GM19395 (cell line): Measurements from ENCODE around the gene PLSCR3.

Source experiments
- ATAC-seq: cut with Tn5 transposase; IDR thresholded peaks from one replicate; pipeline ENCODE4 v1.9.1; 2021; ENCODE audit warnings: mild to moderate bottlenecking, moderate library complexity; ENCODE audit not compliant: unreplicated experiment

The PLSCR3 gene

GRCh38 chr17:7407082-7407481 lies 12.8 kb upstream of the PLSCR3 start:
- ATAC-seq, result no peak

DNA sequence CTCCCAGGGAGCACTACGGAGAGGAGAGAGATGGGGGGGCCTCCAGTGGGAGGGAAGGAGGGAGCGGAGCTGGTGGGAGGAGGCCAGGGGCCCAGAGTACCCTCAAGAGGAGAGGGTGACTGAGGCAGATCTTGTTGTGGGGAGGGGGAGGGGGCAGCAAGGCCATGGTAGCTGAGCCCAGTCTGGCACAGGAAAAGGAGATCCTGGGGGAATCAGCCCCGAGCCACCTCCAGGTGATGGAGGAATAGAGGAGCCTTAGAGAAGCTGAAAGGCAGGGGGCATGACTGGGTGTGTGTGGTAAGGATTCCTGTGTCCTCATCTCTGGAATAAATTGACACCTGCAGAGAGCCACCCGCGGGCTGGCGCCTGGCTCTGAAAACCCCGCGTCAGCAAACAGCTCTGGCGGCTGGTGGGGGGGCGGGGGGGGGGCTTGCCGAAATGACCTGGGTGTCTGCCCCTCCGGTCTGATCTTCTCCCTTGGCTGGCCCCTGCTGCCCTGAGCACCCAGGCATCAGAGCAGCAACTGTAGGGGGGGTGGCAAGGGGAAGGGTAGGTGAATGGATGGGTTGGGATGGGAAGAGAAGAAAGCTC lies 12.0 kb upstream of the PLSCR3 start:
- no peak for ATAC-seq

DNA sequence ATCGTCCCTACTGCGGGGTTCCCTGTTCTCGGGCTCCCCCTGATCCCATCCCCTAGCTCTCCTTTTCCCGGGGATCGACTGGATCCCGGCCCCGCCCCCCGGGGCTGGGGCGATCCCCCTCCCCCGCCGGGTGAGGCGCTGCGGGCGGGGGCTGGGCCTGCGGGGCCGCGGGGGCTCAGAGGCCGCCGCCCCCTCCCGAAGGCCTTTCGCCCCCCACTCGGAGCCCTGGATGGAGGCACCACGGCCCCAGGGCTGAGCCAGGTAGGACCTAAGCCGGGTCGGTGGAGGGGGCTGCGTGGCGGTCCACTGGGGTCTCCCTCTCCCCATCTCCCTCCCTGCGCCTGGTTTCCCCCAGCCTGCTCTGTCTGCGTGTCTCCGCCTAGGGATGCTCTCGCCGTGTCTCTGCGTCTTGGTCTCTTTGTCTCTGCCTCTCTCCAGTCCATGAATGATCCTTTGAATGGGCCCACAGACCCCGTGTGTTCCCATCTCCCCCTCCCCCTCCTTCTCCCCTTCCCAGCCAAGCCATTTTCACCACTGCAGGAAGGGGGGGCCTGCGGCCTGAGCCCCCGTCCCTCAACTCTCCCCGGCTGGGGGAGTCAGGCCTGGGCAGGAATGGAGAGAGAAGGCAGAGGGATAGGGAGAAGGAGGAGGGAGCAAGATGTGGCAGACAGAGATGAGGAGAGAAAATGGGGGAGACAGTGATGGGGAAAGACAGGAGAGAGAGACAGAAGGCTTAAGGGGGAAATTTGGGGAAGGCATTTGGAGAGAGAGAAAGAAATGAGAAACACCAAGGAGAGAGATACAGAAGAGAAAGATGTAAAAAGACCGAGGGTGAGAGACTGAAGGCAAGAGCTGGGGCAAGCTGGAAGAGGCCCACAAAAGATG lies 11.3 kb upstream of the PLSCR3 start:
- no peak for ATAC-seq

- ATAC-seq, result no peak
Measured at GRCh38 chr17:7404737-7405349, 10.5 kb upstream of the PLSCR3 start.

DNA sequence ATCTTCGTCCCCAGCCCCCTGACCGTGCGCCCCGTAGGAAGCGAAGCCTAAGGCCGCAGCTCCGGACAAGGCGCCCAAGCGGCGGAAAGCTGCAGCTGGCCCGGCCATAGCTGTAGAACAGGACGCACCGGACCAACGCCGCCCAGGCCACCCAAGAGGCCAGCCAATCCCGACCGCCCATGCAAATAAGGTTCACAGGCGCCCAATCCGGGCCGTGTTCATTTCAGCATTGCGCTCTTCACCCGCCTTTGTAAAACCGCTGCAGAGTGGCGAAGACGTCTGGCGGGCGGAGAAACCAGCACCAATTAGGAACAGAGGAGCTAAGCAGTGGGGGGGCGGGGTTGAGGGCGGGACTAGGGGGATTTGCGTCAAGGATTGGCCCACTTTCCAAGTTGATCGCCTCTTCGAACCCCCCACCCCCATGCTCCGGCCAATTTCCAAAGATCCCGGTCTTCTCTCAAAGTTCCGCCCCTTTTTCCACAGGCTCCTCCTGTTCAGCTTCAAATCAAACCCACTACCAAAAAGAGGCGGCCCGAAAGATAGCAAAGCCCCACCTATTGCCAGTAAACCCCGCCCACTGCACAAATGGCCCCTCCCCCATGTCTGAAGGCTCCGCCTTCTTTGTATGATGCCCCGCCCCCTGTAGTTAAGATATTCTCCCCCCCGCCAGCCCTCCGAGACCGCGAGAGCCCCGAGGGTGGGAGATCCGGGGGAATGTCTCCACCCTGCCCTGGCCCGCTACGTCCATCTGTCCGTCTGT lies 9.8 kb upstream of the PLSCR3 start, which contains the start of gene TMEM256:
TSS of gene TMEM256 (minus strand) at position 121 of the 760 bp plus-strand sequence. CDS start at position 108, 13 bp downstream.
- ATAC-seq, result peak; percentile 88

DNA sequence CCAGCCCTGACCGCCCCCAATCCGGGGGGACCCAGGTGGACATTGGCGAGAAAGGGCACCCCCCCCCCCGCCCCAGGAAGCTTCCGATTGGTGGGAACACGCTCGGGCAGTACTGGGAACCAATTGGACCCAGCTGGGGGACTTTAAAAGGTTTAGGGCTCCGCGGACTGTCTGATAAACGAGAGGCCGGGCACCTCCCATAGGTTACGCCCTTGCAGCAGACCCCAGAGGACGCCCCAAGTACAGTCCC lies 9.3 kb upstream of the PLSCR3 start:
- ATAC-seq, result peak; percentile 28

DNA sequence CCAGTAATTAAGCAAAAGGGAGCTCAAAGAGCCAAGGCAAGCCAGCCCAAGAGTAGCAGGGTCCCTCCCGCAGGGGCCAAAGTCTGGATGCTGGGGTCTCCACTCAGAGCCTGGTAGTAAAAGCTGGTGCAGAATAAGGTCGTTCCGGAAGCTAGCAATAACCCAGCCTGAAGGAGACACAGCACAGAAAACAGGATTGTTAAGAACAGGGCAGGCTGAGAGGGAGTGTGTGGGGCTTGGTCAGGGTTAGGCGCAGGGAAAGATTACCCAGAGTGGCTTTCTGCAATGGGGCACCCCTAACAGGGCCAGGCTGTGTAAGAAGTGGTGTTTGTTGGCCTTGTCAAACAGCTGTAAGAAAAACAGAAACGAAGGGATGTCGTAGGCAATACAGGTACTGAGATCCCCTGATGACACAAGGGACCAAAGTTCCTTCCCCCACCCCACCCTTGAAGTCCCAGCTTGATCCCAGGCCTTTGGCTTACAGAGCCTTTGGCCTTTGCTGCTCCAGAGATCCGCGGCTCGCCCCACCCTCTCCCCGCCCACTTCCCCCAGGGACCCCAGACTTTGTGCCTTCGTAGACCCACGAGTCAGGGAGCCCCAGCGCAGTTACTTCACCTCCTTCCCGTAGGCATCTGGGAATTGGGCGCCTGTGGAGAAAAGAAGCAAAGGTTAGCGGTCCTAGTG lies 8.9 kb upstream of the PLSCR3 start:
- no peak for ATAC-seq

GRCh38 chr17:7398612-7399011 lies 4.3 kb upstream of the PLSCR3 start:
- ATAC-seq, result no peak

DNA sequence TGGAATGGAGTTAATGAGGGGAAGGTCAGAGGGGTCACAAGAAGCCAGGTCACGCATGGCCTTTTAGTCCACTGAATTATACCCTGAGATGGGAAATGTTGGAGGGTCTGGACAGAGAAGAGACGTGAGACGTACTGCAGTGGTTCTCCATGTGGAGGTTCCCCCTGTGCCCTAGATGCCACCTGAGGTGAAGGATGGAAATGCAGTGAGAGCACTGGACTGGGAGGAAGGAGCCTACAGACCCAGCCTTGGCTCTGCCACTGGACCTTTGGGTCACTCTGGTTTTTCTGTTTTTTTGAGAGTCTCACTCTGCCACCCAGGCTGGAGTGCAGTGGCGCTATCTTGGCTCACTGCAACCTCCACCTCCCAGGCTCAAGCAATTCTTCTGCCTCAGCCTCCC lies 1.8 kb upstream of the PLSCR3 start:
- no peak for ATAC-seq

GRCh38 chr17:7393613-7394451 lies 493 bp downstream of the PLSCR3 start:
- no peak for ATAC-seq

DNA sequence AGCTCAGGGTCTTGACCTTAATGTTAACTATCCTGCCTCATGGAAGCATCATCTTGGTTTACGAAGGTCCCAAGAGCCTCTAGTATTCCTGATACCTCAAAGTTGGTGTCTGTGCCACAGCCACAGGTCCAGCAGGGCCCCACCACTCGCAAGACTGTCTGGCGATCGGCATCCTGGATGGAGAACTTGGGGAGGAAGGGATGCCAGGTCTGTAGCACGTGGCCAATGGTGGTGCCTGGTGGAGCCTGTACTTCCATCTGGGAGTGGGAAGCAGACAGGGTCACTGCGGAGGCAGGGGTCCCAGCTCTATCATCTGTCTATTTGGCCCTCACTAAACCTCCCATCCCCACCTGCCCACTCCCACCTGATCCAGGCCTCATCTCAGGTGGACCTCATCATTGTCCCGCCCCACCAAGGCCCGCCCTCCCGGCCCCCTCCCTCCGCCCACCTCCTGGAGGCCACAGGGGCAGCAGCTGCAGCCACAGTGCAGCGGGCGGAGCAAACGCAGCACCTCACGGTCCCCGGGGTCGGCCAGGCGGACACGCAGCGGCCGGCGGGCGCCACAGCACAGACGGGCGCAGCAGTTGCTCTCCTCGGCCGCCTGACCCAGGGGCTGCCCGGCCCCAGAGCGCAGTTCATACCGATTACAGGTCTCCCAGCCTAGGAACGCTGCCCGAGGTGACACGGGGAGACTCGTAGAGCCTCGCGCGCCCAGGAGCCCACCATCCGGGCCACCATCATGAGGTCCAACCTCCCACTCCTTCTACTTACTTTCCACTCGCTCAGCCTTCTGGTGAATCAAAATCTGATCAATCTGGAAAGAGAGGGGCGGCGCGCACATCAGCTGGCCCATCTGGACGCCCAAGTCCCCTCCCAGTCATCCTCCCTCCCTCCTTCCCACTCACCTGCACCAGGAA lies 1.4 kb downstream of the PLSCR3 start:
- no peak for ATAC-seq

- ATAC-seq, result no peak
Measured at GRCh38 chr17:7391307-7391706, 3.0 kb downstream of the PLSCR3 start.

GRCh38 chr17:7389924-7390910 lies 4.1 kb downstream of the PLSCR3 start:
- ATAC-seq, result no peak

DNA sequence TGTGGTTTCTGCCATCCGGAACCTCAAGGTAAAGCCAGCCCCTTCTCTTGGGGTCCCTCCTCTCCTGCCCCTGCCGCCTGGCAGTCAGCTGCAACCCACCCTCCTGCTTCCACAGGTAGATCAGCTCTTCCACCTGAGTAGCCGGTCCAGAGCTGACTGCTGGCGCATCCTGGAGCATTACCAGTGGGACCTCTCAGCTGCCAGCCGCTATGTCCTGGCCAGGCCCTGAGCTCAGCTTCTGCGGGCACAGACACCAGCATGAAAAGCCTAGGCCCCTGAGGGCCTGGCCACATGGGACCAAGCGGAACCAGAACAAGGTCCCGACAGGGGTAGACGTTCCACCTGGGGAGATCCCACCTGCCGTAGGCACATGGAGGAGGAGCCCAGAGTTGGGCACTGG lies 5.5 kb downstream of the PLSCR3 start:
- no peak for ATAC-seq

GRCh38 chr17:7384489-7385081 lies 9.7 kb downstream of the PLSCR3 start:
- ATAC-seq, result no peak

DNA sequence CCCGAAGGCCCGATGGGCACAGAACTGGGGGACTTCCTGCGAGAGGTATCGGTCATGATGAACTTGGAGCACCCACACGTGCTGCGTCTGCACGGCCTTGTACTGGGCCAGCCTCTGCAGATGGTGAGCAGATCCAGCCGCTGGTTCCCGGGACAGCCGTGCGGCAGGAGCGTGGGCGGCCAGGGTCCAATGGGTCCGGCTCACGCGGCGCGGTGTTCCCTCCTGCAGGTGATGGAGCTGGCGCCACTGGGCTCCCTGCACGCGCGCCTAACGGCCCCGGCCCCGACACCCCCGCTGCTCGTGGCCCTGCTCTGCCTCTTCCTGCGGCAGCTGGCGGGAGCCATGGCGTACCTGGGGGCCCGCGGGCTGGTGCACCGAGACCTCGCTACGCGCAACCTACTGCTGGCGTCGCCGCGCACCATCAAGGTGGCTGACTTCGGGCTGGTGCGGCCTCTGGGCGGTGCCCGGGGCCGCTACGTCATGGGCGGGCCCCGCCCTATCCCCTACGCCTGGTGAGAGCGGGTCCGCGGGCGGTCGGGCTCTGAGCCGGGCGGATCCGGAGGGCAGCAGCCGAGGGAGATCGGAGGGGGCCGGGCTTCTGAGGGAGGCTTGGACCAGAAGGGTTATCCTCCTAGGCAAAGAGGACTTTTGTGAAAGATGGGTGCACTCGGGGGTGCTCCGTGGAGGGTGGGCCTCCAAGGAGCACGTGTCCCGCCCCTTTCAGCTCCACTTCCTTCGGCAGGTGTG lies 10.4 kb downstream of the PLSCR3 start:
- no peak for ATAC-seq

DNA sequence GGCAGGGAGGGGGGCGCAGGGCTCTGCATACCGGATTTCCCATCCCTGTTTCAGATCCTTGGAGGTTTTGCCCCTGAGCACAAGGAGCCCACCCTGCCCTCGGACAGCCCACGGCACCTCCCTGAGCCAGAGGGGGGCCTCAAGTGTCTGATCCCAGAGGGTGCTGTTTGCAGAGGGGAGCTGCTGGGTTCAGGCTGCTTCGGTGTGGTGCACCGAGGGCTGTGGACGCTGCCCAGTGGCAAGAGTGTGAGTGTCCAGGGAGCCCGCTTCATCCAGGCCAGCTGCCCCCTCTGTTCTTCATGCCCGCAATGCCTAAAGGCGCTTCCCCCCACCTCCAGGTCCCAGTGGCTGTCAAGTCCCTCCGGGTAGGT lies 11.0 kb downstream of the PLSCR3 start:
- no peak for ATAC-seq
